Cardiac ventricle fibroblast (primary cell): ENCODE measurements around the gene PIK3R6. TPM values are rescaled to one million over a fixed set of nuclear protein-coding genes. Genes with fewer than 3 reads are reported as not detected.

Source experiments
- total RNA-seq: library from RNA; depleted of rRNA; stranded (reverse); fragments of >200 nt; gene quantifications from 2 replicates; pipeline ENCODE4 v1.2.3, GENCODE V29; 2015

The PIK3R6 gene, protein sequence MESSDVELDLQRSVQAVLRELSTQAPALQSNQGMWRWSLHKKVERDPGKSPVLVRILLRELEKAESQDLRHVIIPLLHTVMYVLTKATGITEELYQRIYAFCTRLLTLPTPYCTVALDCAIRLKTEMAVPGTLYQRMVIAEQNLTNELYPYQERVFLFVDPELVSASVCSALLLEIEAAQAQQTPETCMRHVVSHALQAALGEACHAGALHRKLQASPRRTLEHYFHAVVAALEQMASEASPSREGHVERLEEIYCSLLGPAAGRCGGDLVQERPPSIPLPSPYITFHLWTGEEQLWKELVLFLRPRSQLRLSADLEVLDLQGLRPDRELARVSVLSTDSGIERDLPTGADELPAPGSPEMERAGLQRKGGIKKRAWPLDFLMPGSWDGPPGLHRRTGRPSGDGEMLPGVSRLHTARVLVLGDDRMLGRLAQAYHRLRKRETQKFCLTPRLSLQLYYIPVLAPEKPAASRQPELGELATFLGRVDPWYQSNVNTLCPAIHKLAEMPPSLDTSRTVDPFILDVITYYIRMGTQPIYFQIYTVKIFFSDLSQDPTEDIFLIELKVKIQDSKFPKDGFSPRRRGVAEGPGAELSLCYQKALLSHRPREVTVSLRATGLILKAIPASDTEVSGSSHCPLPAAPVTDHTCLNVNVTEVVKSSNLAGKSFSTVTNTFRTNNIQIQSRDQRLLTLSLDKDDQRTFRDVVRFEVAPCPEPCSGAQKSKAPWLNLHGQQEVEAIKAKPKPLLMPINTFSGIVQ
- total RNA-seq: 0.25 TPM in 1 of 2 replicates, not detected in the other

DNA sequence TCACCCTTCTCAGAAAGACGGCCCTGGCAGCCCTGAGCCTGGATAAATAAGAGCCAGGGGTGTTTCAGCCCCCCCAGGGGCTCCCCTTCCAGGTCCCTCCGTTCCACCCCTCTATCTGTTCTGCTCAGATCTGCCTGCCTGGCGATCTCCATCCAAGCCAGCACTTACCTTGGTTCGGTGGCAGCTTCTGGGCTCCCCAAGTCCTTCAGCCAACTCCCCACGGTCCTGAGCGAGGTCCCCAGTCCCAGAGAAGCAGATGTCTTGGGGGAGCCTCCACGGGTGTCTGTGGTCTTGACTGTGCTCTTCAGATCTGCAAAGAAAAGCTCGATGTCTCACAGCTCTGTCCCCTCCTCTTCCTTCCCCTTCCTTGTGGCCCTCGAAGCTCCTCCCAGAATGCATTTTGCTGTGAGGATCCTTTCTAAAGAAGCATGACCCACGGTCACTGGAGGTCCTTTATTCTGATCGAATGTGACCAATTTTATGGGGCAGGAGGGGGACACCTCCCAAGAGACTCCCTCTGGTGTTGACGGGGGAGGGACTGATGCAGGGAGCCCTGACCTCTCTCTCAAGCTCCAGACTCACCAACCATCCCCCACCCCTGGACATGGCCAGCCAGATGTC lies at the start of gene PIK3R6:
Gene PIK3R6 (minus strand): TSS at position 314 of the 621 bp plus-strand sequence. CDS start 17,880 bp downstream, outside the sequence.

DNA sequence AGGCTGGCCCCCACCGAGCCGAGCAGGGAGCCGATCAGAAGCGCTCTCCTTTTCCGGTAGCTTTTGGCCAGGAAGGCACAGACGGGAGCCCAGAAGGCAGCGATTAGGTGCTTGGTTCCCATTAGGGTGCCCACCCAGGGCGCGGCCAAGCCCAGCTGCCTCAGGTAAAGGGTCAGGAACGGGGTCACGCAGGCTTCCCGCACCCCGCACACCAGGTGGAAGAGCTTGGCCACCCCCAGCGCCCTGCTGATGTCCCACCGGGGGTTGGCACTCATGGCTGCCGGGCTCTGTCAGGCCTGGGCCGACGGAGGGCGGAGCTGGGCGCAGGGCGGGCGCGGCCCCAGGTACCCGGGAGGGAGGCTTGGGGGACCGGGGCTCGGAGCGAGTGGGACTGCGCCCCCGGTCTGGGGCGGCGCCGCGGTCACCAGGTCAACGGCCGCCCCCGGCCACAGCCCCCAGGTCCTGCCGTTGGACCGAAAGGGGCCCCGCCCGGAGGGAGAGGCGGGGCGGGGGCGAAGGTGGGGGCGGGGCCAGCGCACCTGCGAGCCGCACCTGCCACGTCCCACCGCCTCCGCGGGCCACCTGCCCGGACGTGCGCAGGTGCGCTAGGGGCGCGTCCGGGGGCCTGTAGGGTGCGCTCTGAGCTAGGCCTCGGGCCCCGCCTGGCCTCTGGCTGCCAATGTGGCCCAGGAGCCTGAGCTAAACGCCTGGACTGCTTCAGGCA lies 68.5 kb downstream of the PIK3R6 start, which contains the start of gene MFSD6L:
Gene MFSD6L (minus strand): TSS at position 520 of the 724 bp plus-strand sequence. CDS start 245 bp downstream, at position 275.

DNA sequence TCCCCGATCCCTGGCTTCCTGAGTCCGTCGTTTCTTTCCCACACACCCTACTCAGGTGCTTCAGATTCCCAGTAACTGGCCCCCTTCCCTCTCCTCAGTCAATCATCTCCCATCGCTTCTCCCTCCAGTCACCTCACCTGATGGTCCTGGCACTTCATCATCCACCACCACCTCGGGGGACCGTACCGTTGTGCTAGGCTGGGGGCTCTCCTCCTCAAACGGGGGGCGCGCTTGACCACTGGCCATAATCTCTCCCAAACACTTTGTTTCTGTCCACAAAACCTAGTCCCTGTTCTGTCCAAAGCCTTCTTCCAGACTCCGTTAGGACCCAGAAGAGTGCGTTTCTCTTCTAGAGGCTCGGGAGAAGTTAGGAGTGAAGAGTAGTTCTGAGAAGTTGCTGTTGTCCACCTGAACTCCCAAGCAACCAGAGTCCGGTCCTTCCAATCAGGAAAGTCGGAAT lies 109.3 kb downstream of the PIK3R6 start, which contains the start of gene SPDYE4:
Gene SPDYE4 (minus strand): TSS at position 410 of the 460 bp plus-strand sequence. CDS start 164 bp downstream, at position 246.

Other genes starting within 250 kb of the PIK3R6 start
- 79.1 and 79.7 TPM in 2 replicates for gene MYH10, start 236.9 kb downstream of the PIK3R6 start, total RNA-seq
- not detected in 2 replicates for gene CCDC42, start 122.8 kb downstream of the PIK3R6 start, total RNA-seq
- not detected in 2 replicates for gene SPDYE4, start 109.1 kb downstream of the PIK3R6 start, total RNA-seq
- not detected in 2 replicates for gene MFSD6L, start 68.3 kb downstream of the PIK3R6 start, total RNA-seq
- gene PIK3R5, start 98.0 kb upstream of the PIK3R6 start, total RNA-seq: not detected in 2 replicates
- gene NTN1, start 153.8 kb upstream of the PIK3R6 start, total RNA-seq: 0.06 and 0.24 TPM in 2 replicates